ENCODE measurements around the gene CNTNAP2.
"Not testable (repeated sequence)": the region's sequence is repeated elsewhere in the genome, so short reads cannot be mapped to it uniquely, and the experiment has no call there.

The CNTNAP2 gene

DNA sequence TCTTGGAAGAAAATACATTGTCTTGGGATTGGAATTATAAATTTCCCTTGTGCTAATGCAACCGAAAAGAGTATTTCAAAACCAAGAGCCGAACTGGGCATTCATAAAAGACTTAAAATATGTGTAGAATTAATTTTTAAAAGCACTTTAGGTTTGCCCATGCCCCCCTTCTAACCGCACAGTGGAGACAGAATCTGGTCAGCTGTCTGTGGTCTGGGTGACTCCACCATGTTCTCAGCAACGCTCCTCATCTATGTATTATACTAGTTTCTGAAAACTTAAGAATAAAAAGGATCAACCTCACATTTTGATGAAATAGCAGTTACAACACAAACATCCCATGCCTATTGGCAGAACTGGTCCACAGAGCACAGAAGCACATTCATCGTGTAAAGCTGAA is 2281.4 kb downstream of the CNTNAP2 start:
- DNase-seq (ENCODE audit: low spot score) = no peak

DNA sequence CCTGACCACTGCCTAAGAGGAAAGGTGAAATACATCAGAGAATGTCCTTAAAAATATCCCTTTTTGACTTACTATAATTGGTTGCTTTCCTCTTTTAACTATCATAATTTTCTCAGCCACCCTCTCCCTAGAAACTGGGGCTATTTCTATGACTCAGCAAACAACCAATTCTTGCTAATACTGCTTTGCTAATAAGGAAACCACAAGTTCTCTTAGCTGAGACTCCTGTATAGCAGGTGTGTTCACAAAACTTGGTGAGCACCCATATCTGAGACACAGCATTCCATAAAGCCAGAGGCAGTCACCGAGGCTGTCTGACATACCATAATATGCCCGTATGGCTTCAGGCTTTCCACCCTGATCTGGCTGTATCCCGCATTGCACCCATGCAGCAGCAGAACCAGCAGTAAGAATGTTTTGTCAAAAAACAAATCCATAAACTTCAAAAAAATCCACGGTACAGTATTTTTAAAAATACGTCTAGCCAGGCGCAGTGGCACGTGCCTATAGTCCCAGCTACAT is 2282.3 kb downstream of the CNTNAP2 start:
- DNase-seq (ENCODE audit: low spot score) = no peak

DNA sequence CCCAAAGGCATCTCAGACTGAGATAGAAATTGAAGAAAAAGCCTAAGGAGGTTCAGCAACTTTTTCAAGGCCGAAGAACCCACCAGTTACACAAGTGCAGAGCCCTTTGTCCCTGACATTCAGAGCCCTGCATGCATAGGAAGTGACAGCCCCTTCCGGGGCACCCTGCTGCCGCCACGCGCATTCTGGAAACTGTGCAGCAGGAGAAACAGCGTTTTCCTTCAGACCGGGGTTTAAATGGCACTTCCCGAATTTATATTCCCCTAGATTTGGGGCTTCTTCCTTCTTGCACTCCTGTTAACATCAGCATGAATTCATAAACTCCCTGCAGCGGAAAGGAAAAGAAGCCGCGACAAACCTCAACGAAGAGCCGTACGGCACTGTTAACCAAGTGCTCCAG is 2283.5 kb downstream of the CNTNAP2 start:
- DNase-seq (ENCODE audit: low spot score) = no peak

DNA sequence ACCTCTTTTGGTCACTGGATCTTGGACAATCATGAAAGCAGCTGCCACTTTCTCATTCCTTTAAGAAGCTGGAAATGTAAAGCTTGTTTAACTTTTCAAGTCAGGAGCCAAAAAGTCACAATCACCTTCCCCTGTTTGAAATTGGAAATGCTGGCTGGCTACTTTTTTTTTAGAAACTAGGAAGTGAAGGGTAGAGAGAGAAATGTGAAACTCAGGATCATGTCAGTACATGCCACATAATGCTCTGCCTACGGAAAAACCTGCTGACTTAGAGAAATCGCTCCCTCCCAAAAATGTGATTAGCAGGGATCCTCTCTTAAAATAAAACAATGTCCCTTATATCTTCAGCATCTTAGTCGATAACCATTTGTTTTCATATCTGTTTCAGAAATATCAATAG is 2285.6 kb downstream of the CNTNAP2 start:
- DNase-seq (ENCODE audit: low spot score) = no peak

DNA sequence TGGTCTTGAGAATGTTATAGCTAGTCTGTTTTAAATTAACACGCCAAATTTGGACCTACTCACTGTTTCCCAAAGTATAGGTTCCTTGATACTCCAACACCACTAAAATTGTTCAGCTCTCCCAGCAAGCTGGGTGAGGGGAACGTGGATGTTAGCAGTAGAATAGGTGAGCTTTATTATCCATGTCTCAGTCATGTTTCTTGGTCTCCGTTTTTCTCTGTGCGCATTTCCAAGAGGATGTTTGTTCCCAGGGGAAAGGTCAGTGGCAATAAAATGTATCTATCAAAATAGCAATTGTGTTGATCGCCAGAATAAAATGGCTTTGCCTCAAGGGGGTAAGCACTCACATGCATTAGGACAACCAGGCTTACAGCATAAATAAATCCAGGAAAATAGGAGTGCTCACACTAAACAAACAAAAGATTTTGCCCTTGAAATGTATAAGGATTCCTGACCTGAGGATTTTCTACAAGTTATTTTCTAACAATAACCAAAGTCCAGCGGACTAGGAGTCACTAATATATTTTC is 2286.9 kb downstream of the CNTNAP2 start:
- DNase-seq (ENCODE audit: low spot score) = no peak

DNA sequence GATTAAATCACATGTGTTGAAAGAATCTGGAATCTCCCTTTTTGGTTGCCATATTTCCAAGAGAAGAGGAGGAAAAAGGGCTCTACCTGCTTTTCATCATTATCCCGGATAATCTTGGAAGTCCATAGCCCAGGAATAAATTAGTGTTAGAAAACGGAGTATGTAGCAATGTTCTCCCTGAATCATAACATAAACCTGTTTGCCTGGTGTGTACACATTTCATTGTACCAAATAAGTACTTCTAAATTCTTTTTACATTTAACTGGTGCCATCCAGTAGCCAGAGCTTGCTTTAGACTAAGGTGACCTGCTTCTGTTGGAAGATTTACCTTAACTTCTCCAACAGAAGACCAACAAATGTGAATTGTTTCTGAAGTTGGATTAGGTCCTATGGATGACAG is 2291.7 kb downstream of the CNTNAP2 start:
- DNase-seq (ENCODE audit: low spot score) = no peak

DNA sequence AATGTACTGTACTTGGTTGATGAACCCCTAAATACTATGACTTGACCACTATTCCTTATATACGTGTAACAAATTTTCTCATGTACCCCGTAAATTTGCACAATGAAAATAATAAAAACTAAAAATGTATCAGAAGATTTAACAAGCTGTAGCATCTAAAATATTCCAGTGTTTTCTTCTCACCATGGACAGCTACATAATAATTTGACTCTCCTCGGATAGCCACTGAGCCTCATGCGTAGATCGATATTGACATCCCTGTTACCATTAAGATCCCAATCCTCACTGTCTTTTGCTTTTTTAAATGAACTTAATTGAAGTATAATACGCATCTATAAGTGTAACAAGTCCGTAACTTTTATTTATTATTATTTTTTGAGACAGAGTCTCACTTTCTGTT is 2294.3 kb downstream of the CNTNAP2 start:
- DNase-seq (ENCODE audit: low spot score) = no peak

DNA sequence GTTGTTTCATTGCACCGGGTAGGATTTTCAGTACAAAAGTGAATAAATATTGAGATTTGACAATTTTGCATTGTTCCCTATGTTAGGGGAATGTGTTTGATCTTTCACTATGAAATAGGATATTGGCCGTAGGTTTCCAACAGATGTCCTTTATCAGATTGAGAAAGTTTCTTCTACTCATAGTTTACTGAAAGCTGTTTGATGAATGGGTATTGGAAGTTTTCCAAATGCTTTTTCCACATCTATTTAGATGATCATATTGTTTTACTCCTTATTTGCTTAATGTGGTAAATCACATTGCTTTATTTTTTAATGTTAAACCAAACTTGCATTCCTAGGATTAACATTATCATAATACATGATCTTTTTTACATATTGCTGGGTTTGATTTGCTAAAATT is 2296.1 kb downstream of the CNTNAP2 start:
- no peak for DNase-seq (ENCODE audit: low spot score)

DNA sequence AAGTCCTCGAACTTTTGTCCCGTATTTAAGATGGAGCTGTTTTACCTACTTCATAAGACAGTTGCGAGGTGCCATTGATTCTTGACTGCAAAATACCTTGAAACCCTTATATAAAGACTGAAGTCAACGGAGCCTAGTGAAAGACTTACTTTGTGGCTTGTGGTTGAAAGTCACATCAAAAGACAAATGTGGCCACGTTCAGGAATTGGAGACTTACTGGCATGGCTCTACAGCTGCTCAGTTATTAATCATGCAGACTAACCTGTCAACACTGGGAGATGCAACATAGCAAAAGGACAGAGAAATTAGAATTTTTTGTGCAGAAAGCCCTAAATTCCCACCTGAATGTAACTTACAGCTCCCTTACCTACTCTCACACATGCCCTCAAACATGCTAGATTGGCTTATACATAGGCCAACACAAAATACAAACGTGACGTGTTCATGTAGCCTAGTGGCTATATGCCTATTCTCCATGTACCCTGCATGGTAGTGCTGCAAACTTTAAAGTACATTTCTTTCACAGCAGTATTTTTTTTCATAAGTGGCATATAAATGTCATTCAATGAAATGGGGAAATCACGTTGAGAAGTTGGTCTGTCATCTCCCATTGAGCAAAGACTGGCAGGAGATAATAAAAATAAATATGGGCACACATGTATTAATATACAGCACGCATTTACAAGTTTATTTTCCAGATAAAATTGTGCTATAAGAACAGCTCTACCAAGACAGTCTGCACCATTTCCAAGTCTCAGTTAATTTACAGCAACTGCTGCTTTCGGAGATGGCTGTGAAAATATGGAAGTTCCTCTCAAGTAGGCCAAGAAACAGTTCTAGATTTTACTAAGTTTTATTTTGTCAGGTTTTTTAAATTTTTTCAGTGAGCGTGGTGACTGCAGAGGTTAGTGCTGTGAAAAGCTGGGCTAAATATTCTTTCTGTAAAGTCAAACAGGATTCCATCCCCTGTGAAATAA is 2303.5 kb downstream of the CNTNAP2 start:
- DNase-seq (ENCODE audit: low spot score) = no peak

DNA sequence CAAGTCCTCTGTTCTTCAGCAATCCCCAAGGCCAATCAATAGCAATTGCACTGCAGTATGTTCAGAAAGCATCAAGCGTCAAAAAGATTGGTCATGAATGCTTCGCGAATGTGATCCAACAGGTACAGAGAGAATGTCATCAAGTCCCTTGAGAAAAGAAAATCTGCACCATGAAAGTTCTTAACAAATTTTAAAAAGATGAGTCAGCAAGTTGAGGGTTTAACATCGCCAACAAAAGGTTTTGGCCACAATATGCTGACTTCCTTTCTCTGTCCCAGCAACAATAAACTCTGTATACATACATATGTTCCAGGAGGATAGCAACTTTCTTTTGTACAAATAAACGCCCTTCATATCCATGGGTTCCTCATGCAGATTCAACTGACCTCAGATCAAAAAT is 2305.4 kb downstream of the CNTNAP2 start:
- DNase-seq (ENCODE audit: low spot score) = no peak

DNA sequence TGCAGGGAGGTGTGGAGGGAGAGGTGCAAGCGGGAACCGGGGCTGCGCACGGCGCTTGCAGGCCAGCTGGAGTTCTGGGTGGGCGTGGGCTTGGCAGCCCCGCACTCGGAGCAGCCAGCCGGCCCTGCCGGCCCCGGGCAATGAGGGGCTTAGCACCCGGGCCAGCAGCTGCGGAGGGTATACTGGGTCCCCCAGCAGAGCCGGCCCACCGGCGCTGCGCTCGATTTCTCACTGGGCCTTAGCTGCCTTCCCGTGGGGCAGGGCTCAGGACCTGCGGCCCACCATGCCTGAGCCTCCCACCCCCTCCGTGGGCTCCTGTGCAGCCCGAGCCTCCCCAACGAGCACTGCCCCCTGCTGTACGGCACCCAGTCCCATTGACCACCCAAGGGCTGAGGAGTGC is 2309.8 kb downstream of the CNTNAP2 start:
- not testable (repeated sequence) for DNase-seq (ENCODE audit: low spot score)

DNA sequence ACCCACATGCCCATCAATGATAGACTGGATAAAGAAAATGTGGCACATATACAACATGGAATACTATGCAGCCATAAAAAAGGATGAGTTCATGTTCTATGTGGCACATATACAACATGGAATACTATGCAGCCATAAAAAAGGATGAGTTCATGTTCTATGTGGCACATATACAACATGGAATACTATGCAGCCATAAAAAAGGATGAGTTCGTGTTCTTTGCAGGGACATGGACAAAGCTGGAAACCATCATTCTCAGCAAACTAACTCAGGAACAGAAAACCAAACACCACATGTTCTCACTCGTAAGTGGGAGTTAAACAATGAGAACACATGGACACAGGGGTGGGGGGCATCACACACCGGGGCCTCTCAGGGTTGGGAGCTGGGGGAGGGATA is 2314.1 kb downstream of the CNTNAP2 start:
- DNase-seq (ENCODE audit: low spot score) = not testable (repeated sequence)

DNA sequence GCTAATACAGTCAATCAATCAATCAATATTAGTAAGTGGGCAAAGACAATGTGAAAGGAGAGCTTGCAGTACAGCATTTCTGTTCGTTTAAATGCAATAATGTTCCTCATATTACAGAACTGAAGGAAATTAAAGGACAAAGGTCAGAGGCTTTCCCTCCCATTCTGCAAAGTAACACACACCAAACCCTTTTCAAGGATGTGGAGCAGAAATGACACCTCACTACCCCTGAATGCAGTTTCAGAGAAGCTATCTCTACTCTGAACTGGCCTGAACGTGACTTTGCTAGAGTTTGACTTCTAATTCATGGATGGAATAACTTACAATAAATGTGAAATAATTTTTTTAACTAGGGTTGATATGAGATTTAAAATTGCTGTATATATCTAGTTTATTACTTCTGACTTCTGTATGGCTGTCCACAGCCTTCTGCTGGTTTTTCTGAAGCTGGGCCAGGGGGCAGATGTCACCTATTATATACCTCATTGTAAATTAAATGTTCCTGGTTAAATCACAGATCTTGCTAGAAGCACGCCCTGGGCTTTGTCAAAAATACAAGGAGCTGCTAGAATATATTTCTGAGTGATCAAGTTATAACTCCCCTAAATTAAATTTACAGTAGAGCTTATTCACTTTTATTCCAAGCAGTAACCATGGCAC is 2317.1 kb downstream of the CNTNAP2 start:
- DNase-seq (ENCODE audit: low spot score) = no peak

DNA sequence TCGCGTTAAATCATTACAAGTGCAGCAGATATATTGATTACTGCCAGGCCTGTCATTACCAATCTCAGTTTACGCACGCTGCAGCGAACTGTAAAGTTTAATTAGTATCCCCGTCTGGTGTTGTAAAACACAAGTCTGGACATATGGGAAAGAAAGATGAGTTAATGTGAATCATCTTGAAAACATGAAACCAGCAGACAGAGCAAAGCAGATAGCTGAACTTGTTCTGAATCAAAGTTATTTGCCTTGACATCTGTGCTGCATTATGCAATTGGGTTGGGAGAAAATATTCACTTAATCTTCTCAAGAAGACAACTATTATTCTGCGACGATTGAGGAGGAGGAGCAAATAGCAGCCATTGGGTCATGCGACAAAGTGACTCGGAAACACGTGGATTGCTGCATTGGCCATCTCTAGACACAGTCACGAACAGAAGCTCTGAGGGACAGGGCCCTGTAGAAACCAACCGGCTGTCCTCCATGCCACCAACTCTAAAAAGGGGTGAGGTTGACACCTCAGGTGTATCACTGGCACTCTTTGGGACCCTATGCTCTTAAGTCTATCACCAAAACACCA is 2317.7 kb downstream of the CNTNAP2 start:
- DNase-seq (ENCODE audit: low spot score) = no peak

DNA sequence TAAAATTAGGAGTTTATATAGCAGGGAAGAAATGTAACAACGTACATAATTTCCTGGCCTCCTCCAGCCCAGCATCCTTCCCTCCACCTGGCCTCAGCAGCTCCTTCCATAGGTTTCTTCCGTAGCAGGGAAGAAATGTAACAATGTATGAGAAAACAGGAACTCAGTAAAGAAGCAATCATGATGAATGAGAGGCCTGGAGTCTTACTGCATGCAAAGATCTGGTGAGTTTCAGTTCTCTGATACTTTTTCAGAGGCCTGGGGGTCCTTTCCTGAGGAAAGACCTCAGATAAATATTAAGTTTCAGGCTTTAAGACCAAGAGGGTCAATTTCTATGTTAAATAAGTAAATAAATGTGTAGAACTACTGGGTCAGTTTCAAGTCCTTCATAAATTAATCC is 2318.3 kb downstream of the CNTNAP2 start:
- DNase-seq (ENCODE audit: low spot score) = no peak

DNA sequence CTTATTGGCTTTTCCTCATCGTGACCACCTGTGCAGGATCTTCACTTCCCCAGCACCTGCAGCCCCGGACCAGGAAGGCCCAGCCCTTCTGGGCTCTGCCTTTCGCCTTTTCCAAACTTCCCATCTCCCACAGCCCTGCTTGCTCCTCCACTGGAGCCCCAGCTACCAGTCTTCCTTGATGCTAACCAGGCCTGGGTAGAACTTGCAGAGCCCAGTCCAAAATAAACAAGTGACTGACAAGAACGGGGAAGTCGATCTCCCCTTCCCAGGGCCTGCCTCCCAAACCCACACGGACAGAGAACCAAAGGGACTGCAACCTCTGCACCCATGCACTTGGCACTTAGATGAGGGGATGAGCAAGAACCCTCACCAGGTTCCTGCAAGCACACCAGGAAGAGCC is 2319.1 kb downstream of the CNTNAP2 start:
- DNase-seq (ENCODE audit: low spot score) = no peak

DNA sequence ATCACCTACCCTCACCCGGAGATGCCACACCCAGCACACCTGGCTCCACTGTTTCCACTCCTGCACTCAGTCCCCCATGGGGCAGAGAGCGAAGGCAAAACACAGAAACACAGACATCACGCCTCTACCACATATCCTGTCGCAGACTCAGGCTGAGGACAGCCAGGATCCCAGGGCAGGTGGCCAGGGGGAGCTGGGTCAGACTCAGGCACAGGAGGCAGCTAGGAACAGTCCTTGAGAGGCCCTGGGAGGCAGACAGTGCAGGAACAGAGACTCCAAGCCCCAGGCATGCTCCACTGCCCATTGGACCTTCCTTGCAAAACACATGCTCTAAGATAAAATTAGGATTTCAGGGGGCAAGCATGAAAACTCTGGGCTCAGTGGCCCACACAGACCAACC is 2319.5 kb downstream of the CNTNAP2 start:
- DNase-seq (ENCODE audit: low spot score) = no peak

DNA sequence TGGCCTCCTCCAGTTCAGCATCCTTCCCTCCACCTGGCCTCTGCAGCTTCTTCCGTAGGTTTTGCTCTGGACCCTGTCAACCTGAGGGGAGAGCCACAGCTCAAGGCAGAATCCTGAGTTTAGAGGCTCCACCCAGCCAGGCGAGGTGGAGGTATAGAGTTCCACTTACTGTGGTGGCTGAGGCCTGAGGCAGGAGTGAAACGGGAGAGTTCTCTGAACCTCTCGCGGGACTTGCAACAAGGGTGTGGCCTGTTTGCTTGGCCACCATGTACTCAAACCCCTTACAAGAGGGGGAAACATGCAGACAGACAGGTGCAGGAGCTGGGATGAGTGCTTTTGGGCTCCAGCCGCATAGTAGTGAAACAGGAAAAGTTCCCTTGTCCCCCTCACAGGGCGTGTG is 2320.0 kb downstream of the CNTNAP2 start:
- DNase-seq (ENCODE audit: low spot score) = no peak

DNA sequence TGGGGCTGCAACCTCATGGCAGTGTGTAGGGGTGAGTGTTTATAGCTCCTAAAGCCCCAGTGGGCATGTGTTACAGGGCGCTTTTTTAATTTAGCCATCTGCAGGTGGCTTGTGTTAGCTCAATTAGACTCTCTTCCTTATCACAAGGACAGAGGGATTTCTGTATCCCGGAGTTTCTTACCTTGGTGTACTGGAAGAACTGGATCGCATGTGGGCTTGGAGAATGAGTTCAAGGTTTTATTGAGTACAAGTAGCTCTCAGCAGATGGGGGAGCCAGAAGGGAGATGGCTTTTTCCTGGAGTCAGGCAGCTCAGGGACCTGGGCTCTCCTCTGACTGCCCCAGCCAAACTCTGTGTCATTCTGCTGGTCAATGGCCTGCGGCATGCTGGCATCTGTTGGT is 2320.4 kb downstream of the CNTNAP2 start:
- no peak for DNase-seq (ENCODE audit: low spot score)

DNA sequence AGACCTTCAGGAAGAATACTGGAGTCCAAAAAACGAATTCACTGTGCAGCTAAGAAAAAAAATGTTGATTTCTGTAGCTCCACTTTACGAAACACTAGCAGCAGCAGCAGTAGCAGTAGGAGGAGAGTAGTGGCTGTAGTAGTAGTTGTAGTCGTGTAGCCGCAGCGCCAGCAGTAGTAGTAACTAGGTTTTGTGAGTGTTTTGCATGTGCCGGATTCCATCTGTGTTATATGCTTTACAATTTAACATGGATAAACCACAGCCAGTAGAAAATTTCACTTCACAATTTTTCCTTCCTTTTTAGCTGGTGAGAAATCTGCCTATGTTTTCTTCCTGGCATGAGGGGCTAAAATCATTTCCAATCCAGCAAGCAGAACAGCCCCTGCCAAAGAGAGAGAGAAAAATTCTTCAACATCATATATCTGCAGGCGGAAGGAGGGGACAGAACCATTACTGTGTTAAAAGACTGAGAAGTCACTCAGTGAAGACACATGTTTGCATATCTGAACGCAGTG is 2325.6 kb downstream of the CNTNAP2 start:
- no peak for DNase-seq (ENCODE audit: low spot score)

DNA sequence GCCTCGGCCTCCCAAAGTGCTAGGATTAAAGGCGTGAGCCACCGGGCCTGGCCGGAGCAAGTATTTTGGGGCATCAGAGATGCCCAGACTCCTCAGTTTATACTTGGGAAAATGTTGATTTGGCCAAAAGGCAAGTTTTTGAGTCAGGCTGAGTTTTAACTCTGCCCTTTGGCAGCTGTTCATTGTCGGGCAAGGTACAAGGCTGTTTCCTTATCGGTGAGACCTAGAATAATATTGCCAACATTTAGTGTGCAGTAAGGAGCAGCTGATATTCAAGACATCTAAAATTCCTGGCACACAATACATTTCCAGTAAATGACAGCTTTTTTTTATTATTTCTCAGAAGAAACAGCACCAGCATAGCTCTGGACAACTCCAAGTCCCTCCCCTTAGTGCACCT is 2326.3 kb downstream of the CNTNAP2 start:
- no peak for DNase-seq (ENCODE audit: low spot score)

DNA sequence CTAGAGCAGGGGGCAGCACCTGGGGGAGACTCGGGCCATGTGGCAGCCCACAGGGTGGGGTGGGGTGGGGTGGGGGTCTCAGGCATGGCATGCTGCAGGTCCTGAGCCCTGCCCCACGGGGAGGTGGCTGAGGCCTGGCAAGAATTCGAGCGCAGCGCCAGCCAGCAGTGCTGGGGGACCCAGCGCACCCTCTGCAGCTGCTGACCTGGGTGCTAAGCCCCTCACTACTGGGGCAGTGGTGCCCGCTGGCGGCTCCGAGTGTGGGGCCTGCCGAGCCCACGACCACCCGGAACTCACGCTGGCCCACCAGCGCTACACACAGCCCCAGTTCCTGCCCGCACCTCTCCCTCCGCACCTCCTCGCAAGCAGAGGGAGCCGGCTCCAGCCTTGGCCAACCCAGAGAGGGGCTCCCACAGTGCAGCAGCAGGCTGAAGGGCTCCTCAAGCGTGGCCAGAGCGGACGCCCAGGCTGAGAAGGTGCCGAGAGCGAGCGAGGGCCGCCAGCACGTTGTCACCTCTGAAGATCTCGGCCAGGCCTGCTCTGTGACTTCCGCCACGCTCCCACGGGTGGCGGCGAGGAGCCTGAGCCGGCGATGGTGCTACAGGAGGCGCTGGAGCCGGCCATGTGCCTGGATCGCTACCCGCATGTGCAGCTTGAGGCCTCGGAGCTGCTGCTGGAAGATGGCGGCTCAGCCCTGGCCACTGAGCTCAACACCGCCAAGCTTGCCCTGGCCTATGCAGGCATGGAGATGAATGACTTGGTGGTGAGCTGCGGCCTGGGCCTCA is 2328.9 kb downstream of the CNTNAP2 start:
- DNase-seq (ENCODE audit: low spot score) = no peak

Data from AG20443 (cell line).